Endothelial cell of umbilical vein (primary cell): ENCODE data around the gene HCAR3. TPM values are rescaled to one million over a fixed set of nuclear protein-coding genes. Genes with fewer than 3 reads are reported as not detected.

ENCODE experiments used
- BruUV-seq: library from RNA; stranded (reverse); fragments of 400-500 nt; replicated peaks from 2 replicates; lab custom pipeline; 2021; lab: Mats Ljungman, UMichigan
- CTCF ChIA-PET: fragments of 300-600, 350-600 bp; sonication (Branson Sonifier 250); formaldehyde crosslinking; loops from one replicate; lab custom pipeline; 2021; ENCODE audit warnings: antibody characterized with exemption, inconsistent platforms; lab: Charles Lee
- POLR2A ChIA-PET: fragments of 300-600, 350-600 bp; sonication (Branson Sonifier 250); formaldehyde crosslinking; loops from one replicate; lab custom pipeline; 2021; ENCODE audit warnings: antibody characterized with exemption, inconsistent platforms; lab: Charles Lee
- DNase-seq: peaks from one replicate; pipeline ENCODE4 v3.0.0-alpha.2; 2011; ENCODE audit warnings: low read depth, low spot score
- FAIRE-seq: peaks from 2 replicates; lab custom pipeline; 2011; peaks lifted over from hg19 to GRCh38; lab: Jason Lieb, UNC
- H2AFZ ChIP-seq: 2 replicates; pipeline ENCODE4 v1.6.0; 2012; ENCODE audit warnings: low read depth, low read length, control low read depth, inconsistent platforms
- H3K27ac ChIP-seq: 2 replicates; pipeline ENCODE4 v1.5.1; 2011; ENCODE audit warnings: low read depth, mild to moderate bottlenecking, control low read depth, low read length, moderate library complexity; ENCODE audit not compliant: insufficient read depth
- H3K27me3 ChIP-seq, 2 experiments: 2 replicates each; pipeline versions ENCODE4 v1.6.0 to v1.6.1; 2011; ENCODE audit warnings: low read length in 2 of 2, mixed read lengths in 1 of 2; ENCODE audit not compliant: control insufficient read depth in 2 of 2, insufficient read depth in 2 of 2
- H3K36me3 ChIP-seq, 2 experiments: 2 replicates in 1 of 2; 3 replicates in 1 of 2; pipeline ENCODE4 v1.5.1; 2011; ENCODE audit warnings: low read length in 2 of 2, mild to moderate bottlenecking in 1 of 2, moderate library complexity in 1 of 2; ENCODE audit not compliant: control insufficient read depth in 2 of 2, insufficient read depth in 2 of 2; ENCODE audit errors: extremely low read depth in 1 of 2
- H3K4me1 ChIP-seq: 3 replicates; pipeline ENCODE4 v1.5.1; 2011; ENCODE audit warnings: mild to moderate bottlenecking, low read length; ENCODE audit not compliant: control insufficient read depth, insufficient read depth; ENCODE audit errors: extremely low read depth
- H3K4me2 ChIP-seq: 2 replicates; pipeline ENCODE4 v1.6.1; 2011; ENCODE audit warnings: low read length, control low read depth, mixed read lengths; ENCODE audit not compliant: insufficient read depth
- H3K4me3 ChIP-seq, 3 experiments: fragments of 200-600 bp in 1 of 3; sonication (generic), shearing (Covaris generic) in 1 of 3; replicated peaks in 1 of 3; 2 replicates each; pipeline ENCODE4 v1.5.1; 2011 to 2016; ENCODE audit warnings: control low read depth in 3 of 3, low read length in 3 of 3, mild to moderate bottlenecking in 2 of 3, inconsistent platforms in 1 of 3, low read depth in 1 of 3, moderate library complexity in 1 of 3; ENCODE audit not compliant: insufficient read depth in 1 of 3
- H3K79me2 ChIP-seq: 2 replicates; pipeline ENCODE4 v1.6.0; 2012; ENCODE audit warnings: low read length, inconsistent platforms; ENCODE audit not compliant: control insufficient read depth, insufficient read depth
- H3K9ac ChIP-seq: replicated peaks from 2 replicates; pipeline ENCODE3; 2011; ENCODE audit warnings: low read length, control low read depth; ENCODE audit not compliant: insufficient read depth; ENCODE audit errors: extremely low read depth
- H3K9me1 ChIP-seq: replicated peaks from 3 replicates; pipeline ENCODE4 v1.6.0; 2011; ENCODE audit warnings: mild to moderate bottlenecking, low read length; ENCODE audit not compliant: control insufficient read depth, insufficient read depth; ENCODE audit errors: extremely low read depth
- H3K9me3 ChIP-seq: replicated peaks from 2 replicates; pipeline ENCODE4 v1.5.1; 2012; ENCODE audit warnings: low read length, inconsistent platforms; ENCODE audit not compliant: control insufficient read depth, insufficient read depth
- H4K20me1 ChIP-seq: replicated peaks from 2 replicates; pipeline ENCODE3; 2011; ENCODE audit warnings: mild to moderate bottlenecking, low read length; ENCODE audit not compliant: control insufficient read depth, insufficient read depth; ENCODE audit errors: extremely low read depth
- CTCF ChIP-seq, 2 donors: IDR thresholded peaks; 1 replicate in 1 of 2; 2 replicates in 1 of 2; pipeline ENCODE4 v1.5.1; 2011; ENCODE audit warnings: low read length in 2 of 2, mild to moderate bottlenecking in 2 of 2, moderate library complexity in 2 of 2, control low read depth in 1 of 2, inconsistent platforms in 1 of 2, low read depth in 1 of 2; ENCODE audit not compliant: insufficient read depth in 1 of 2; ENCODE audit errors: extremely low read depth in 1 of 2
- EZH2 ChIP-seq: IDR thresholded peaks from 2 replicates; pipeline ENCODE4 v1.6.1; 2012; ENCODE audit warnings: borderline replicate concordance, low read depth, mild to moderate bottlenecking, moderate library complexity, low read length, inconsistent platforms; ENCODE audit not compliant: severe bottlenecking
- FOS ChIP-seq: IDR thresholded peaks from 2 replicates; pipeline ENCODE4 v1.6.1; 2011; ENCODE audit warnings: mild to moderate bottlenecking, low read length, moderate library complexity, borderline replicate concordance; ENCODE audit not compliant: insufficient read depth
- GATA2 ChIP-seq: IDR thresholded peaks from 2 replicates; pipeline ENCODE4 v1.7.0; 2011; ENCODE audit warnings: low read depth, mild to moderate bottlenecking, moderate library complexity, mixed read lengths, low read length; ENCODE audit not compliant: insufficient read length, insufficient read depth
- JUN ChIP-seq: IDR thresholded peaks from 2 replicates; pipeline ENCODE4 v1.6.1; 2011; ENCODE audit warnings: borderline replicate concordance, low read depth; ENCODE audit not compliant: insufficient read length, insufficient read depth
- MYC ChIP-seq: IDR thresholded peaks from one replicate; pipeline ENCODE4 v1.6.1; 2011; ENCODE audit warnings: mild to moderate bottlenecking, low read depth, low read length
- POLR2A ChIP-seq: IDR thresholded peaks from 2 replicates; pipeline ENCODE4 v1.6.1; 2012; ENCODE audit warnings: low read depth, mild to moderate bottlenecking, control low read depth, low read length
- POLR2AphosphoS5 ChIP-seq: IDR thresholded peaks from 2 replicates; pipeline ENCODE4 v1.6.1; 2012; ENCODE audit warnings: low read depth, mild to moderate bottlenecking, control low read depth, low read length, moderate library complexity; ENCODE audit not compliant: insufficient read depth
- dilution Hi-C: fragments of 300-500 bp; cut with MboI; formaldehyde crosslinking; loops from one replicate; pipeline ENCODE4 v1.15.0; 2019; ENCODE audit warnings: low sequenced_read_pairs; ENCODE audit not compliant: extremely low pct_ligation_motif_present
- intact Hi-C: fragments of 100-400 bp; cut with micrococcal nuclease; formaldehyde crosslinking; loops from one replicate; pipeline ENCODE4 v1.10.0; 2022
- polyA plus RNA-seq, 4 experiments: library from polyadenylated mRNA; depleted of rRNA in 3 of 4; stranded (reverse) in 3 of 4; unstranded in 1 of 4; fragments of >200 nt; gene quantifications; 2 replicates each; pipeline versions ENCODE4 v1.2.1 to v1.2.3, GENCODE V29; 2011 to 2012; ENCODE audit warnings: missing spikeins in 1 of 4
- total RNA-seq: library from RNA; stranded (reverse); gene quantifications from 2 replicates; pipeline ENCODE4 v1.2.3, GENCODE V29; 2021
- TF ChIP-seq, protein P1 (sequence below): IDR thresholded peaks from 2 replicates; pipeline ENCODE4 v1.6.1; 2011; ENCODE audit not compliant: insufficient read depth, insufficient read length

Gene HCAR3
- total and polyA plus RNA-seq, 2 donors (not counting 3 experiments of a cell fraction or from before 2014, with no cell fraction given): 0.06 TPM; not detected in 1

DNA sequence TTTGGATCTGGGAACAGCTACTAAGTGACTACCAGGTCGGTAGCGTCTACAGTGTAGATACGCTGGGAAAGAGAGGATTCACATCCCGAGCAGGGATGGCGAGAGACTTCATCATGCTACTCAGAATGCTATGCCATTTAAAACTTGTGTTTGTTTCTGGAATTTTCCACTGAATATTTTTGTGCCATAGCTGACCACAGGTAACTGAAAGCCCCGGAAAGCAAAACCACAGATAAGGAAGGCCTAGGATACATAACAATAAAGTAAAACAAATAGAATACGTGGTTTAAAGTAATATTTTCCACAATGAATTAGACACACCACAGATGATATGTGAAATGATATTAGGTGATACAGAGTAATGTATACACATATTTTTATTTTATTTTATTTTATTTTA is 22.0 kb upstream of the HCAR3 start:
- no peak for DNase-seq
- CTCF ChIA-PET: interaction anchor here (0.7 to 1.3 kb wide), 2 partner anchors 11 to 138 kb away, joined by 3 read pairs; no protein-coding TSS in a partner anchor
- intact Hi-C loops: no loop called here

More for the DNA sequence above, 22.0 kb upstream of the HCAR3 start:
- Histone ChIP-seq H3K4me2 (no peak overlapping the region), H3K27ac (no peak overlapping the region), H3K4me1 (no peaks in the 10 kb centered on the region), H4K20me1 (no peaks in the 10 kb centered on the region), H3K9me3 (no peaks in the 10 kb centered on the region), H3K4me3 (no peak overlapping the region), H2AFZ (no peak overlapping the region), H3K9me1 (no peaks in the 10 kb centered on the region), H3K79me2 (no peaks in the 10 kb centered on the region), H3K36me3 (no peaks in the 10 kb centered on the region), H3K27me3 (no peaks in the 10 kb centered on the region), H3K9ac (no peak overlapping the region)
- no TSS peak for BruUV-seq
- dilution Hi-C loops: no loop called here
- TF ChIP-seq CTCF (IDR thresholded peaks at IDR 0.05; ENCODE audit: extremely low read depth in 1 of 2, insufficient read depth in 1 of 2, low read depth in 1 of 2, low read length in 2 of 2) (no peak), POLR2AphosphoS5 (no peak), GATA2 (no peak), JUN (no peak), POLR2A (no peak), MYC (no peak), FOS (no peak), EZH2 (no peak)
- TF ChIP-seq, protein P1, sequence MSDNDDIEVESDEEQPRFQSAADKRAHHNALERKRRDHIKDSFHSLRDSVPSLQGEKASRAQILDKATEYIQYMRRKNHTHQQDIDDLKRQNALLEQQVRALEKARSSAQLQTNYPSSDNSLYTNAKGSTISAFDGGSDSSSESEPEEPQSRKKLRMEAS: no peak
- FAIRE-seq: no peak
- POLR2A ChIA-PET: no interaction called here
